ELF-1 (cell line): ENCODE data around the gene GABRR2.

Source experiments
- DNase-seq: peaks from one replicate; pipeline ENCODE4 v3.0.0-alpha.2; 2016; ENCODE audit warnings: low read depth, low spot score

Gene GABRR2

GRCh38 chr6:89291256-89291819 is 23.8 kb downstream of the GABRR2 start:
- no peak for DNase-seq

- no peak for DNase-seq
These were observed 24.5 kb downstream of the GABRR2 start for GRCh38 chr6:89290401-89291155.

- DNase-seq, result no peak
These were observed 25.4 kb downstream of the GABRR2 start for GRCh38 chr6:89289710-89290109.

- no peak for DNase-seq
These were observed 27.6 kb downstream of the GABRR2 start for GRCh38 chr6:89287351-89288028.

- DNase-seq, result no peak
These were observed 28.6 kb downstream of the GABRR2 start for GRCh38 chr6:89286516-89286915.

GRCh38 chr6:89284963-89285735 is 29.9 kb downstream of the GABRR2 start:
- no peak for DNase-seq

GRCh38 chr6:89284081-89284480 is 31.0 kb downstream of the GABRR2 start:
- DNase-seq, result no peak

GRCh38 chr6:89282749-89283148 is 32.4 kb downstream of the GABRR2 start:
- DNase-seq, result no peak

GRCh38 chr6:89281779-89282246 is 33.3 kb downstream of the GABRR2 start:
- DNase-seq, result peak; percentile 85

GRCh38 chr6:89278956-89279355 is 36.1 kb downstream of the GABRR2 start:
- DNase-seq, result no peak

GRCh38 chr6:89275900-89276299 is 39.2 kb downstream of the GABRR2 start:
- DNase-seq, result no peak

GRCh38 chr6:89273816-89274215 is 41.3 kb downstream of the GABRR2 start:
- DNase-seq, result no peak

- DNase-seq, result no peak
These were observed 42.5 kb downstream of the GABRR2 start for GRCh38 chr6:89272596-89272995.

- DNase-seq, result no peak
These were observed 44.0 kb downstream of the GABRR2 start for GRCh38 chr6:89270951-89271721.

- DNase-seq, result peak; percentile 38
These were observed 45.1 kb downstream of the GABRR2 start for GRCh38 chr6:89269981-89270380.

- no peak for DNase-seq
These were observed 45.8 kb downstream of the GABRR2 start for GRCh38 chr6:89269252-89269651.

GRCh38 chr6:89268776-89269175 is 46.3 kb downstream of the GABRR2 start:
- DNase-seq, result no peak

- DNase-seq, result no peak
These were observed 47.2 kb downstream of the GABRR2 start for GRCh38 chr6:89267918-89268317.

- no peak for DNase-seq
These were observed 50.8 kb downstream of the GABRR2 start for GRCh38 chr6:89264296-89264695.

- no peak for DNase-seq
These were observed 54.3 kb downstream of the GABRR2 start for GRCh38 chr6:89260832-89261231.

GRCh38 chr6:89260310-89260709 is 54.8 kb downstream of the GABRR2 start:
- no peak for DNase-seq
